Measurements from ENCODE around the gene LDAH. TPM values are rescaled to one million over a fixed set of nuclear protein-coding genes. Genes with fewer than 3 reads are reported as not detected.
"Not testable (repeated sequence)": the region's sequence is repeated elsewhere in the genome, so short reads cannot be mapped to it uniquely, and the experiment has no call there.

Gene LDAH
- total RNA-seq, 1 donor from 2014 or later = 18.3 TPM

GRCh38 chr2:20728114-20728758, 94.7 kb downstream of the LDAH start:
- no peak for DNase-seq (ENCODE audit: low spot score)
- ATAC-seq = peak; percentile 48
- intact Hi-C loops (cut with DNase I) = no loop called here

- intact Hi-C loops (cut with DNase I) = no loop called here
- ATAC-seq = no peak
- DNase-seq (ENCODE audit: low spot score) = no peak
These were observed 96.0 kb downstream of the LDAH start for GRCh38 chr2:20726913-20727312.

GRCh38 chr2:20725782-20726181, 97.1 kb downstream of the LDAH start:
- ATAC-seq (no peak), DNase-seq (ENCODE audit: low spot score) (no peak)
- intact Hi-C loops (cut with DNase I) = no loop called here

- no peak for DNase-seq (ENCODE audit: low spot score)
- intact Hi-C loops (cut with DNase I) = no loop called here
- no peak for ATAC-seq
These were observed 98.3 kb downstream of the LDAH start for GRCh38 chr2:20724500-20725053.

- DNase-seq (ENCODE audit: low spot score) = no peak
- intact Hi-C loops (cut with DNase I) = no loop called here
- ATAC-seq = no peak
These were observed 99.4 kb downstream of the LDAH start for GRCh38 chr2:20723543-20723942.

GRCh38 chr2:20722592-20723240, 100.2 kb downstream of the LDAH start:
- DNase-seq (ENCODE audit: low spot score) (no peak), ATAC-seq (no peak)
- intact Hi-C loops (cut with DNase I) = no loop called here

- intact Hi-C loops (cut with DNase I) = no loop called here
- DNase-seq (ENCODE audit: low spot score) (no peak), ATAC-seq (no peak)
These were observed 105.3 kb downstream of the LDAH start for GRCh38 chr2:20717641-20718040.

- ATAC-seq; DNase-seq (ENCODE audit: low spot score): not testable (repeated sequence)
These were observed 106.7 kb downstream of the LDAH start for GRCh38 chr2:20716164-20716563.

GRCh38 chr2:20714412-20714811, 108.5 kb downstream of the LDAH start:
- intact Hi-C loops (cut with DNase I); ATAC-seq; DNase-seq (ENCODE audit: low spot score): not testable (repeated sequence)

More at GRCh38 chr2:20716164-20716563, 106.7 kb downstream of the LDAH start:
- intact Hi-C loops (cut with DNase I) = not testable (repeated sequence)

- ATAC-seq; DNase-seq (ENCODE audit: low spot score); intact Hi-C loops (cut with DNase I): not testable (repeated sequence)
These were observed 109.3 kb downstream of the LDAH start for GRCh38 chr2:20713585-20713984.

- ATAC-seq; DNase-seq (ENCODE audit: low spot score); intact Hi-C loops (cut with DNase I): not testable (repeated sequence)
These were observed 111.3 kb downstream of the LDAH start for GRCh38 chr2:20711641-20712040.

GRCh38 chr2:20707601-20708000, 115.3 kb downstream of the LDAH start:
- intact Hi-C loops (cut with DNase I) = no loop called here
- DNase-seq (ENCODE audit: low spot score) (no peak), ATAC-seq (no peak)

GRCh38 chr2:20706786-20707185, 116.1 kb downstream of the LDAH start:
- intact Hi-C loops (cut with DNase I) = no loop called here
- DNase-seq (ENCODE audit: low spot score) = no peak
- ATAC-seq = no peak

GRCh38 chr2:20706217-20706616, 116.7 kb downstream of the LDAH start:
- intact Hi-C loops (cut with DNase I) = no loop called here
- DNase-seq (ENCODE audit: low spot score) (no peak), ATAC-seq (no peak)

GRCh38 chr2:20704886-20705285, 118.0 kb downstream of the LDAH start:
- DNase-seq (ENCODE audit: low spot score) = no peak
- intact Hi-C loops (cut with DNase I) = no loop called here
- ATAC-seq = no peak

- ATAC-seq = no peak
- intact Hi-C loops (cut with DNase I) = no loop called here
- no peak for DNase-seq (ENCODE audit: low spot score)
These were observed 120.3 kb downstream of the LDAH start for GRCh38 chr2:20702563-20702962.

- ATAC-seq (no peak), DNase-seq (ENCODE audit: low spot score) (no peak)
- intact Hi-C loops (cut with DNase I) = no loop called here
These were observed 123.8 kb downstream of the LDAH start for GRCh38 chr2:20698916-20699613.

- no peak for ATAC-seq
- intact Hi-C loops (cut with DNase I) = no loop called here
- DNase-seq (ENCODE audit: low spot score) = no peak
These were observed 125.5 kb downstream of the LDAH start for GRCh38 chr2:20697322-20697934.

GRCh38 chr2:20696366-20696765, 126.5 kb downstream of the LDAH start:
- no peak for ATAC-seq
- intact Hi-C loops (cut with DNase I) = no loop called here
- DNase-seq (ENCODE audit: low spot score) = no peak
